ENCODE measurements around the gene OR5AU1. TPM values are rescaled to one million over a fixed set of nuclear protein-coding genes. Genes with fewer than 3 reads are reported as not detected.
"Not testable (repeated sequence)": the region's sequence is repeated elsewhere in the genome, so short reads cannot be mapped to it uniquely, and the experiment has no call there.

OR5AU1 gene
- total and polyA plus RNA-seq, 2 of the 4 experiments (the other 2 are of a cell fraction) = not detected

- H4K5ac ChIP-seq (ENCODE audit: low read depth, low read length) = no peak overlapping the region
- H3K4me2 ChIP-seq (ENCODE audit: low read depth, low read length) = no peak overlapping the region
- no peak overlapping the region for H3K9ac ChIP-seq (ENCODE audit: low read depth, low read length)
- TF ChIP-seq NFE2L2 (IDR thresholded peaks at IDR 0.05; ENCODE audit: low read depth, low read length) (no peak), CTCF (conservative IDR thresholded peaks at IDR 0.05; ENCODE audit: low read depth, low read length) (no peak), POLR2A (IDR thresholded peaks at IDR 0.05; ENCODE audit: low read depth, low read length) (no peak), MXI1 (IDR thresholded peaks at IDR 0.05; ENCODE audit: borderline replicate concordance, low read depth, low read length) (no peak), CHD1 (IDR thresholded peaks at IDR 0.05; ENCODE audit: low read depth, low read length) (no peak), USF2 (IDR thresholded peaks at IDR 0.05; ENCODE audit: low read depth, low read length) (no peak)
- no peak overlapping the region for H3K4me3 ChIP-seq (ENCODE audit: insufficient read depth, low read depth, low read length)
- H3K18ac ChIP-seq (ENCODE audit: low read depth, low read length) = no peak overlapping the region
- no peak overlapping the region for H4K8ac ChIP-seq (ENCODE audit: low read depth in 2 of 2, low read length in 2 of 2)
- no peak overlapping the region for H3K27ac ChIP-seq (ENCODE audit: insufficient read depth, low read length)
- H2AK5ac ChIP-seq (ENCODE audit: low read depth, low read length) = no peak overlapping the region
- H3K23ac ChIP-seq (ENCODE audit: low read depth, low read length) = no peak overlapping the region
- H3K79me1 ChIP-seq (ENCODE audit: low read depth in 1 of 2, low read length in 2 of 2) = no peaks in the 10 kb centered on the region
- ChIA-PET POLR2A (ENCODE audit: unreplicated experiment) (no interaction called here), CTCF (no interaction called here)
- no peaks in the 10 kb centered on the region for H3K36me3 ChIP-seq (ENCODE audit: control insufficient read depth, insufficient read depth, low read length)
- ATAC-seq (ENCODE audit: low read depth) = no peak
- in situ Hi-C loops (cut with MboI; ENCODE audit: low sequenced_read_pairs) = no loop called here
- no peaks in the 10 kb centered on the region for H3K9me1 ChIP-seq (ENCODE audit: insufficient read depth, low read length)
- BruUV-seq (replicated peaks) = no TSS peak
- no peak overlapping the region for H3K56ac ChIP-seq (ENCODE audit: extremely low read depth, insufficient read depth, low read length)
- no peaks in the 10 kb centered on the region for H3K4me1 ChIP-seq (ENCODE audit: control insufficient read depth, insufficient read depth, low read length)
- 60% methylated on average over 1 of the region's 4 CpGs; no CpG with 5 or more reads in 1 of the 2 experiments for WGBS, 2 experiments (ENCODE audit: extremely low coverage in 2 of 2, insufficient read length in 1 of 2)
- H2BK120ac ChIP-seq (ENCODE audit: low read depth, low read length) = no peak overlapping the region
- no peak overlapping the region for H2AFZ ChIP-seq (replicated peaks; ENCODE audit: low read length, poor library complexity)
- no peak overlapping the region for H3K14ac ChIP-seq (replicated peaks; ENCODE audit: low read depth, low read length)
- H3K9me3 ChIP-seq (ENCODE audit: control insufficient read depth, insufficient read depth, low read length) = no peaks in the 10 kb centered on the region
- H2BK15ac ChIP-seq (ENCODE audit: low read depth, low read length) = no peak overlapping the region
- H2AK9ac ChIP-seq (replicated peaks; ENCODE audit: low read depth, low read length, poor library complexity) = no peak overlapping the region
- H3K27me3 ChIP-seq (ENCODE audit: control insufficient read depth, insufficient read depth, low read length) = peaks cover 14% of the 10 kb centered on the region
- dilution Hi-C loops (cut with HindIII; ENCODE audit: low sequenced_read_pairs, unreplicated experiment) = no loop called here
- no peaks in the 10 kb centered on the region for H4K20me1 ChIP-seq (ENCODE audit: insufficient read depth, low read length)
- intact Hi-C loops (cut with micrococcal nuclease) = no loop called here
- H2BK20ac ChIP-seq (ENCODE audit: low read depth, low read length) = no peak overlapping the region
- H3K4ac ChIP-seq (ENCODE audit: low read depth, low read length) = no peak overlapping the region
- DNase-seq = no peak
- H2BK5ac ChIP-seq (ENCODE audit: low read depth, low read length, poor library complexity, severe bottlenecking) = no peak overlapping the region
- H4K91ac ChIP-seq (ENCODE audit: insufficient read depth, low read depth, low read length) = no peak overlapping the region
Observed at GRCh38 chr14:21160061-21160610, 4.3 kb upstream of the OR5AU1 start.

- H3K27me3 ChIP-seq (ENCODE audit: control insufficient read depth, insufficient read depth, low read length); H3K36me3 ChIP-seq (ENCODE audit: control insufficient read depth, insufficient read depth, low read length); POLR2A ChIA-PET (ENCODE audit: unreplicated experiment); in situ Hi-C loops (cut with MboI; ENCODE audit: low sequenced_read_pairs); H2AK5ac ChIP-seq (ENCODE audit: low read depth, low read length); H3K23ac ChIP-seq (ENCODE audit: low read depth, low read length); H3K14ac ChIP-seq (replicated peaks; ENCODE audit: low read depth, low read length); dilution Hi-C loops (cut with HindIII; ENCODE audit: low sequenced_read_pairs, unreplicated experiment); BruUV-seq (replicated peaks); H3K4me1 ChIP-seq (ENCODE audit: control insufficient read depth, insufficient read depth, low read length); H3K18ac ChIP-seq (ENCODE audit: low read depth, low read length); H2AFZ ChIP-seq (replicated peaks; ENCODE audit: low read length, poor library complexity); H4K8ac ChIP-seq (ENCODE audit: low read depth in 2 of 2, low read length in 2 of 2); H3K79me1 ChIP-seq (ENCODE audit: low read depth in 1 of 2, low read length in 2 of 2); H2BK20ac ChIP-seq (ENCODE audit: low read depth, low read length); H3K4me2 ChIP-seq (ENCODE audit: low read depth, low read length); intact Hi-C loops (cut with micrococcal nuclease); H3K9me3 ChIP-seq (ENCODE audit: control insufficient read depth, insufficient read depth, low read length); H3K9ac ChIP-seq (ENCODE audit: low read depth, low read length); H2AK9ac ChIP-seq (replicated peaks; ENCODE audit: low read depth, low read length, poor library complexity); H2BK15ac ChIP-seq (ENCODE audit: low read depth, low read length); H4K91ac ChIP-seq (ENCODE audit: insufficient read depth, low read depth, low read length); H3K4me3 ChIP-seq (ENCODE audit: insufficient read depth, low read depth, low read length); H4K5ac ChIP-seq (ENCODE audit: low read depth, low read length); H2BK5ac ChIP-seq (ENCODE audit: low read depth, low read length, poor library complexity, severe bottlenecking); H4K20me1 ChIP-seq (ENCODE audit: insufficient read depth, low read length); H2BK120ac ChIP-seq (ENCODE audit: low read depth, low read length); H3K56ac ChIP-seq (ENCODE audit: extremely low read depth, insufficient read depth, low read length); CTCF ChIA-PET; H3K4ac ChIP-seq (ENCODE audit: low read depth, low read length); H3K9me1 ChIP-seq (ENCODE audit: insufficient read depth, low read length); H3K27ac ChIP-seq (ENCODE audit: insufficient read depth, low read length): not testable (repeated sequence)
- ATAC-seq (ENCODE audit: low read depth) (peak; percentile 35; the same call in 1 of the 2 replicates), DNase-seq (peak; percentile 53)
- no CpG with 5 or more reads among the region's 1 CpG for WGBS, 2 experiments (ENCODE audit: extremely low coverage in 2 of 2, insufficient read length in 1 of 2)
Observed at GRCh38 chr14:21158175-21158574, 2.3 kb upstream of the OR5AU1 start.
